Caco-2 (cell line): Measurements from ENCODE around the gene TBL1X. TPM values are rescaled to one million over a fixed set of nuclear protein-coding genes. Genes with fewer than 3 reads are reported as not detected.

Experiments used
- BruUV-seq: library from RNA; stranded (reverse); fragments of 400-500 nt; replicated peaks from 2 replicates; lab custom pipeline; 2021; lab: Mats Ljungman, UMichigan
- CTCF ChIA-PET: fragments of 300-600 bp; sonication (Branson Sonifier 250); formaldehyde crosslinking; loops from one replicate; lab custom pipeline; 2022; ENCODE audit warnings: antibody characterized with exemption; lab: Charles Lee
- POLR2A ChIA-PET: fragments of 300-600 bp; sonication (Branson Sonifier 250); formaldehyde crosslinking; loops from one replicate; lab custom pipeline; 2022; ENCODE audit warnings: antibody characterized with exemption; lab: Charles Lee
- DNase-seq, 2 experiments: peaks; one replicate each; pipeline versions ENCODE4 v3.0.0 to v3.0.0-alpha.2; 2020 to 2022
- H3K27me3 ChIP-seq: replicated peaks from 2 replicates; pipeline ENCODE4 v1.6.0; 2011; ENCODE audit warnings: low read length; ENCODE audit not compliant: control insufficient read depth, insufficient read depth
- H3K36me3 ChIP-seq: 2 replicates; pipeline ENCODE4 v1.5.1; 2011; ENCODE audit warnings: low read length; ENCODE audit not compliant: control insufficient read depth, insufficient read depth
- H3K4me1 ChIP-seq: fragments of 250-450 bp; sonication (Bioruptor Pico); 2 replicates; pipeline ENCODE4 v1.5.1; 2020; ENCODE audit warnings: mild to moderate bottlenecking
- H3K4me3 ChIP-seq: 2 replicates; pipeline ENCODE4 v1.5.1; 2011; ENCODE audit warnings: low read depth, mild to moderate bottlenecking, control low read depth, low read length
- H3K9me3 ChIP-seq: fragments of 250-450 bp; sonication (Bioruptor Pico); 2 replicates; pipeline ENCODE4 v1.5.1; 2020; ENCODE audit warnings: mild to moderate bottlenecking, moderate library complexity
- H3K27ac Mint-ChIP-seq: one replicate; pipeline ENCODE4 v1.8.0; 2022; ENCODE audit warnings: mixed read lengths; ENCODE audit not compliant: unreplicated experiment
- H3K27me3 Mint-ChIP-seq: one replicate; pipeline ENCODE4 v1.8.0; 2022; ENCODE audit warnings: mixed read lengths; ENCODE audit not compliant: insufficient read depth, unreplicated experiment
- H3K36me3 Mint-ChIP-seq: one replicate; pipeline ENCODE4 v1.8.0; 2022; ENCODE audit warnings: mild to moderate bottlenecking, mixed read lengths; ENCODE audit not compliant: insufficient read depth, unreplicated experiment
- H3K4me1 Mint-ChIP-seq: one replicate; pipeline ENCODE4 v1.8.0; 2022; ENCODE audit warnings: low read depth, mixed read lengths; ENCODE audit not compliant: unreplicated experiment
- H3K4me3 Mint-ChIP-seq: one replicate; pipeline ENCODE4 v1.8.0; 2022; ENCODE audit warnings: mild to moderate bottlenecking, moderate library complexity, mixed read lengths; ENCODE audit not compliant: unreplicated experiment
- H3K9me3 Mint-ChIP-seq: one replicate; pipeline ENCODE4 v1.8.0; 2022; ENCODE audit warnings: mixed read lengths; ENCODE audit not compliant: unreplicated experiment
- intact Hi-C: fragments of 100-400 bp; cut with micrococcal nuclease; formaldehyde crosslinking; loops from one replicate; pipeline ENCODE4 v1.10.0; 2022; ENCODE audit not compliant: unreplicated experiment
- total RNA-seq: library from RNA; stranded (reverse); gene quantifications from 2 replicates; pipeline ENCODE4 v1.2.3, GENCODE V29; 2022
- TF ChIP-seq, protein P1 (sequence below), 2 experiments: fragments of 200-600 bp in 1 of 2; IDR thresholded peaks; 1 replicate in 1 of 2; 2 replicates in 1 of 2; pipeline versions ENCODE4 v1.5.1 to v1.8.0; 2011 to 2022; ENCODE audit warnings: antibody characterized with exemption in 1 of 2, control low read depth in 1 of 2, inconsistent platforms in 1 of 2, low read depth in 1 of 2, low read length in 1 of 2, mild to moderate bottlenecking in 1 of 2, moderate library complexity in 1 of 2; ENCODE audit not compliant: insufficient read depth in 1 of 2, severe bottlenecking in 1 of 2, unreplicated experiment in 1 of 2

The TBL1X gene
- total RNA-seq, 1 experiment from 2014 or later, result 84.2 TPM

- CTCF ChIA-PET, result no interaction called here
- Mint-ChIP-seq H3K9me3 (no peaks in the 10 kb centered on the region), H3K27me3 (no peaks in the 10 kb centered on the region), H3K27ac (no peak overlapping the region), H3K36me3 (peaks cover 53% of the 10 kb centered on the region), H3K4me3 (no peak overlapping the region), H3K4me1 (peaks cover 7% of the 10 kb centered on the region)
- DNase-seq, result no peak
- intact Hi-C loops, result no loop called here
- BruUV-seq, result no TSS peak
- Histone ChIP-seq H3K36me3 (no peaks in the 10 kb centered on the region; the same call in 1 of the 2 replicates), H3K4me3 (no peak overlapping the region), H3K27me3 (no peaks in the 10 kb centered on the region), H3K9me3 (no peaks in the 10 kb centered on the region), H3K4me1 (no peaks in the 10 kb centered on the region)
- TF ChIP-seq, protein P1, sequence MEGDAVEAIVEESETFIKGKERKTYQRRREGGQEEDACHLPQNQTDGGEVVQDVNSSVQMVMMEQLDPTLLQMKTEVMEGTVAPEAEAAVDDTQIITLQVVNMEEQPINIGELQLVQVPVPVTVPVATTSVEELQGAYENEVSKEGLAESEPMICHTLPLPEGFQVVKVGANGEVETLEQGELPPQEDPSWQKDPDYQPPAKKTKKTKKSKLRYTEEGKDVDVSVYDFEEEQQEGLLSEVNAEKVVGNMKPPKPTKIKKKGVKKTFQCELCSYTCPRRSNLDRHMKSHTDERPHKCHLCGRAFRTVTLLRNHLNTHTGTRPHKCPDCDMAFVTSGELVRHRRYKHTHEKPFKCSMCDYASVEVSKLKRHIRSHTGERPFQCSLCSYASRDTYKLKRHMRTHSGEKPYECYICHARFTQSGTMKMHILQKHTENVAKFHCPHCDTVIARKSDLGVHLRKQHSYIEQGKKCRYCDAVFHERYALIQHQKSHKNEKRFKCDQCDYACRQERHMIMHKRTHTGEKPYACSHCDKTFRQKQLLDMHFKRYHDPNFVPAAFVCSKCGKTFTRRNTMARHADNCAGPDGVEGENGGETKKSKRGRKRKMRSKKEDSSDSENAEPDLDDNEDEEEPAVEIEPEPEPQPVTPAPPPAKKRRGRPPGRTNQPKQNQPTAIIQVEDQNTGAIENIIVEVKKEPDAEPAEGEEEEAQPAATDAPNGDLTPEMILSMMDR (IDR thresholded peaks at IDR 0.05; ENCODE audit: insufficient read depth in 1 of 2, low read depth in 1 of 2, low read length in 1 of 2, severe bottlenecking in 1 of 2, unreplicated experiment in 1 of 2), result no peak
- POLR2A ChIA-PET, result no interaction called here
Observed at GRCh38 chrX:9682861-9683260, 218.0 kb downstream of the TBL1X start.

DNA sequence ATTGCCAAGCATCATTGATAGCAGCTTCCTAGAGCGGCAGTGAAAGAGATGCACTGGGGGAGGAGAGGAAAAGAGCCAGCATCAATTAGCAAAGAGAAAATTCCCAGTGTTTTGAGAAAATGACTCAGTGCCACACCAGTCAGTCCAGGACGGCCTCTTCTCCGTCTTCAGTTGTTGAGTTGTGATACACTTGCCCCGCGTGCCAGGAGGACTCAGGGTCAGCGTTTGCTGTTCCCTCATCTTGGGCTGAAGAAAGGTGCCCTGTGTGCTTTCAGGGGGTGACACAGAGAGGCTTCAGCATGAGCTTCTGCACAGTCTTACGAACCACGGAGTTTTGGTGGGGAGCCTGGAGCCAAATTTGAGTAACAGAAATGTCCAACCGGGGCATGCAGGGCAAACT, 218.5 kb downstream of the TBL1X start:
- intact Hi-C loops, result no loop called here
- H3K36me3 ChIP-seq, result no peaks in the 10 kb centered on the region; the same call in 1 of the 2 replicates
- Mint-ChIP-seq H3K27ac (no peak overlapping the region), H3K9me3 (no peaks in the 10 kb centered on the region), H3K36me3 (peaks cover 58% of the 10 kb centered on the region), H3K4me3 (no peak overlapping the region), H3K4me1 (peaks cover 7% of the 10 kb centered on the region), H3K27me3 (no peaks in the 10 kb centered on the region)
- no peak for DNase-seq
- BruUV-seq, result no TSS peak
- H3K27me3 ChIP-seq, result no peaks in the 10 kb centered on the region
- ChIA-PET POLR2A (no interaction called here), CTCF (no interaction called here)
- no peak overlapping the region for H3K4me3 ChIP-seq
- TF ChIP-seq, protein P1 (IDR thresholded peaks at IDR 0.05; ENCODE audit: insufficient read depth in 1 of 2, low read depth in 1 of 2, low read length in 1 of 2, severe bottlenecking in 1 of 2, unreplicated experiment in 1 of 2), result no peak
- no peaks in the 10 kb centered on the region for H3K4me1 ChIP-seq
- H3K9me3 ChIP-seq, result no peaks in the 10 kb centered on the region

- no peaks in the 10 kb centered on the region for H3K27me3 Mint-ChIP-seq
- H3K36me3 Mint-ChIP-seq, result peaks cover 64% of the 10 kb centered on the region
- Histone ChIP-seq H3K4me3 (no peak overlapping the region), H3K9me3 (no peaks in the 10 kb centered on the region), H3K4me1 (no peaks in the 10 kb centered on the region), H3K36me3 (no peaks in the 10 kb centered on the region), H3K27me3 (no peaks in the 10 kb centered on the region)
- no peaks in the 10 kb centered on the region for H3K9me3 Mint-ChIP-seq
- BruUV-seq, result no TSS peak
- no peak for DNase-seq
- H3K27ac Mint-ChIP-seq, result no peak overlapping the region
- no peak overlapping the region for H3K4me3 Mint-ChIP-seq
- ChIA-PET POLR2A (no interaction called here), CTCF (no interaction called here)
- TF ChIP-seq, protein P1 (IDR thresholded peaks at IDR 0.05; ENCODE audit: insufficient read depth in 1 of 2, low read depth in 1 of 2, low read length in 1 of 2, severe bottlenecking in 1 of 2, unreplicated experiment in 1 of 2), result no peak
- intact Hi-C loops, result no loop called here
- H3K4me1 Mint-ChIP-seq, result no peaks in the 10 kb centered on the region
Observed at GRCh38 chrX:9687899-9688298, 223.0 kb downstream of the TBL1X start.
